Stomach (tissue), 9 donors: ENCODE results near the gene CHIC2. TPM values are rescaled to one million over a fixed set of nuclear protein-coding genes. Genes with fewer than 3 reads are reported as not detected.

Source experiments
- DNase-seq, 2 donors: peaks; one replicate each; pipeline versions ENCODE4 v3.0.0 to v3.0.0-alpha.2; 2013 to 2019
- H3K27ac ChIP-seq, 5 donors: fragments of 200-600 bp in 4 of 5; sonication (generic) in 4 of 5; one replicate each; pipeline ENCODE4 v1.5.1; 2013 to 2019; ENCODE audit warnings: mild to moderate bottlenecking in 1 of 5, moderate library complexity in 1 of 5
- H3K27me3 ChIP-seq, 3 donors: fragments of 200-600 bp; sonication (generic); one replicate each; pipeline ENCODE4 v1.5.1; 2017 to 2019; ENCODE audit warnings: mixed run types in 1 of 3
- H3K36me3 ChIP-seq, 4 donors: fragments of 200-600 bp; sonication (generic); 1 replicate in 3 of 4; 2 replicates in 1 of 4; pipeline ENCODE4 v1.5.1; 2016 to 2019
- H3K4me1 ChIP-seq, 4 donors: fragments of 200-600 bp; sonication (generic); one replicate each; pipeline ENCODE4 v1.5.1; 2016 to 2019
- H3K4me3 ChIP-seq, 4 donors: fragments of 200-600 bp; sonication (generic) in 3 of 4; one replicate each; pipeline ENCODE4 v1.5.1; 2016 to 2019; ENCODE audit warnings: mild to moderate bottlenecking in 1 of 4
- H3K9me3 ChIP-seq, 4 donors: fragments of 200-600 bp; sonication (generic); one replicate each; pipeline ENCODE4 v1.5.1; 2016 to 2019
- CTCF ChIP-seq, 7 experiments: fragments of 450-650 bp in 4 of 7; fragments of 200-600 bp in 3 of 7; sonication (generic) in 3 of 7; IDR thresholded peaks; one replicate each; pipeline ENCODE4 v1.5.1; 2016 to 2019; ENCODE audit warnings: antibody characterized with exemption in 7 of 7, control low read depth in 2 of 7, mild to moderate bottlenecking in 1 of 7
- EP300 ChIP-seq: sonication (generic); formaldehyde crosslinking; IDR thresholded peaks from one replicate; pipeline ENCODE4 v1.6.1; 2017; ENCODE audit warnings: antibody characterized with exemption
- POLR2A ChIP-seq, 4 donors: fragments of 450-650 bp; IDR thresholded peaks; one replicate each; pipeline ENCODE4 v1.6.1; 2016; ENCODE audit warnings: antibody characterized with exemption in 4 of 4, control low read depth in 2 of 4, mild to moderate bottlenecking in 1 of 4, moderate library complexity in 1 of 4
- POLR2AphosphoS5 ChIP-seq, 3 donors: sonication (generic); formaldehyde crosslinking; IDR thresholded peaks; one replicate each; pipeline ENCODE4 v1.6.1; 2016; ENCODE audit warnings: antibody characterized with exemption in 3 of 3
- WGBS, 5 donors: extraction: QIAGEN DNeasy Blood & Tissue Kit in 3 of 5; methylation state at CpG; one replicate each; pipeline versions ENCODE4 v1.1.5 to v1.1.7; 2013 to 2018; 5-methylcytosine and 5-hydroxymethylcytosine counted together
- intact Hi-C: fragments of 100-400 bp; cut with DNase I; formaldehyde crosslinking; loops from one replicate; pipeline ENCODE4 v1.15.1; 2023; ENCODE audit warnings: low total_unique reads
- polyA plus RNA-seq, 3 donors: library from polyadenylated mRNA; stranded (reverse); fragments of 200-250 nt; gene quantifications; one replicate each; pipeline ENCODE4 v1.2.3, GENCODE V29; 2013
- total RNA-seq, 5 donors: library from RNA; depleted of rRNA; stranded (reverse); fragments of >200 nt; gene quantifications; one replicate each; pipeline versions ENCODE4 v1.1.0 to v1.2.3, GENCODE V29; 2014 to 2016
- donor health status: healthy with polysubstance abuse.
- donor health status: Bipolar disorder and iron deficiency.
- donor health status: healthy.

The CHIC2 gene
- total and polyA plus RNA-seq, 8 donors, result 9.8 to 128 (median 27.2) TPM

- no peak overlapping the region for H3K27ac ChIP-seq
- DNase-seq, result no peak
- intact Hi-C loops, result no loop called here
- 92 to 96% (median 95%) methylated on average over 5 of the region's 5 CpGs for WGBS, 5 donors
- H3K9me3 ChIP-seq, result no peaks in the 10 kb centered on the region
- TF ChIP-seq EP300 (no peak), POLR2A (IDR thresholded peaks at IDR 0.05) (no peak), POLR2AphosphoS5 (IDR thresholded peaks at IDR 0.05) (no peak), CTCF (IDR thresholded peaks at IDR 0.05) (no peak)
- peaks cover 0 to 21% (median 9%) of the 10 kb centered on the region in 4 donors for H3K4me1 ChIP-seq
- H3K4me3 ChIP-seq, result no peak overlapping the region
- H3K36me3 ChIP-seq, result no peaks in the 10 kb centered on the region
- H3K27me3 ChIP-seq, result no peaks in the 10 kb centered on the region
These were observed 72.6 kb downstream of the CHIC2 start for GRCh38 chr4:53991821-53992220.

- no peak for TF ChIP-seq POLR2AphosphoS5 (IDR thresholded peaks at IDR 0.05)
- no peak for TF ChIP-seq CTCF (IDR thresholded peaks at IDR 0.05)
- no peak for TF ChIP-seq EP300
- no peak for TF ChIP-seq POLR2A (IDR thresholded peaks at IDR 0.05)
- intact Hi-C loops, result no loop called here
- DNase-seq, result peak in 1 of 2 donors; percentile 17
- Histone ChIP-seq H3K4me3 (no peak overlapping the region), H3K4me1 (peaks cover 0 to 21% (median 9%) of the 10 kb centered on the region in 4 donors), H3K27me3 (no peaks in the 10 kb centered on the region), H3K36me3 (no peaks in the 10 kb centered on the region), H3K27ac (no peak overlapping the region), H3K9me3 (no peaks in the 10 kb centered on the region)
- 47 to 64% (median 52%) methylated on average over 4 of the region's 4 CpGs for WGBS, 5 donors
These were observed 73.8 kb downstream of the CHIC2 start for GRCh38 chr4:53990641-53991040.

GRCh38 chr4:53987761-53988171 is 76.6 kb downstream of the CHIC2 start:
- no peak for DNase-seq
- peaks cover 0 to 6% (median under 1%) of the 10 kb centered on the region in 4 donors for H3K4me1 ChIP-seq
- TF ChIP-seq POLR2A (IDR thresholded peaks at IDR 0.05) (no peak), POLR2AphosphoS5 (IDR thresholded peaks at IDR 0.05) (no peak), EP300 (no peak), CTCF (IDR thresholded peaks at IDR 0.05) (no peak)
- WGBS, 5 donors, result 89 to 100% (median 97%) methylated on average over 1 of the region's 1 CpG
- no peaks in the 10 kb centered on the region for H3K9me3 ChIP-seq
- no peaks in the 10 kb centered on the region for H3K36me3 ChIP-seq
- intact Hi-C loops, result no loop called here
- H3K4me3 ChIP-seq, result no peak overlapping the region
- H3K27me3 ChIP-seq, result no peaks in the 10 kb centered on the region
- no peak overlapping the region for H3K27ac ChIP-seq

- Histone ChIP-seq H3K27me3 (no peaks in the 10 kb centered on the region), H3K27ac (no peak overlapping the region), H3K4me3 (no peak overlapping the region), H3K9me3 (no peaks in the 10 kb centered on the region), H3K4me1 (no peaks in the 10 kb centered on the region), H3K36me3 (no peaks in the 10 kb centered on the region)
- TF ChIP-seq EP300 (no peak), POLR2AphosphoS5 (IDR thresholded peaks at IDR 0.05) (no peak), POLR2A (IDR thresholded peaks at IDR 0.05) (no peak), CTCF (IDR thresholded peaks at IDR 0.05) (no peak)
- DNase-seq, result no peak
- intact Hi-C loops, result no loop called here
These were observed 78.3 kb downstream of the CHIC2 start for GRCh38 chr4:53986062-53986461.
